GM12801 (cell line): Measurements from ENCODE around the gene BAAT.
"Not testable (repeated sequence)": the region's sequence is repeated elsewhere in the genome, so short reads cannot be mapped to it uniquely, and the experiment has no call there.

Experiments used
- TF ChIP-seq, protein P1 (sequence below): IDR thresholded peaks from one replicate; pipeline ENCODE4 v1.5.1; 2011; ENCODE audit warnings: control low read depth; ENCODE audit not compliant: insufficient read length; ENCODE audit errors: extremely low read depth

The BAAT gene

DNA sequence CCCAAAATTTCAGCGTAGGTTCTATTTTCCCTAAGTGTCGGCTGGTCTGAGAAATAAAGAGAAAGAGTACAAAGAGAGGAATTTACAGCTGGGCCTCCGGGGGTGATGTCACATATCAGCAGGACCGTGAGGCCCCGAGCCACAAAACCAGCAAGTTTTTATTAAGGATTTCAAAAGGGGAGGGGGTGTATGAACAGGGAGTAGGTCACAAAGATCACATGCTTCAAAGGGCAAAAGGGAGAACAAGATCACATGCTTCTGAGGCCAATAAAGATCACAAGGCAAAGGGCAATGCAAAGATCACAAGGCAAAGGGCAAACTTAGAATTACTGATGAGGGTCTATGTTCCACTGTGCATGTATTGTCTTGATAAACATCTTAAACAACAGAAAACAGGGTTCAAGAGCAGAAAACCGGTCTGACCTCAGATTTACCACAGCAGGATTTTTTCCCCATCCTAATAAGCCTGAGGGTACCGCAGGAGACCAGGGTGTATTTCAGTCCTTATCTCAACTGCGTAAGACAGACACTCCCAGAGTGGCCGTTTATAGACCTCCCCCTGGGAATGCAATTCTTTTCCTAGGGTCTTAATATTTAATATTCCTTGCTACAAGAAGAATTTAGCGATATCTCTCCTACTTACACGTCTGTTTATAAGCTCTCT, at the start of gene BAAT:
BAAT (minus strand) TSS at position 134 of the 664 bp plus-strand sequence. CDS start 13,602 bp downstream, outside the sequence.
- TF ChIP-seq, protein P1, sequence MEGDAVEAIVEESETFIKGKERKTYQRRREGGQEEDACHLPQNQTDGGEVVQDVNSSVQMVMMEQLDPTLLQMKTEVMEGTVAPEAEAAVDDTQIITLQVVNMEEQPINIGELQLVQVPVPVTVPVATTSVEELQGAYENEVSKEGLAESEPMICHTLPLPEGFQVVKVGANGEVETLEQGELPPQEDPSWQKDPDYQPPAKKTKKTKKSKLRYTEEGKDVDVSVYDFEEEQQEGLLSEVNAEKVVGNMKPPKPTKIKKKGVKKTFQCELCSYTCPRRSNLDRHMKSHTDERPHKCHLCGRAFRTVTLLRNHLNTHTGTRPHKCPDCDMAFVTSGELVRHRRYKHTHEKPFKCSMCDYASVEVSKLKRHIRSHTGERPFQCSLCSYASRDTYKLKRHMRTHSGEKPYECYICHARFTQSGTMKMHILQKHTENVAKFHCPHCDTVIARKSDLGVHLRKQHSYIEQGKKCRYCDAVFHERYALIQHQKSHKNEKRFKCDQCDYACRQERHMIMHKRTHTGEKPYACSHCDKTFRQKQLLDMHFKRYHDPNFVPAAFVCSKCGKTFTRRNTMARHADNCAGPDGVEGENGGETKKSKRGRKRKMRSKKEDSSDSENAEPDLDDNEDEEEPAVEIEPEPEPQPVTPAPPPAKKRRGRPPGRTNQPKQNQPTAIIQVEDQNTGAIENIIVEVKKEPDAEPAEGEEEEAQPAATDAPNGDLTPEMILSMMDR: not testable (repeated sequence)

DNA sequence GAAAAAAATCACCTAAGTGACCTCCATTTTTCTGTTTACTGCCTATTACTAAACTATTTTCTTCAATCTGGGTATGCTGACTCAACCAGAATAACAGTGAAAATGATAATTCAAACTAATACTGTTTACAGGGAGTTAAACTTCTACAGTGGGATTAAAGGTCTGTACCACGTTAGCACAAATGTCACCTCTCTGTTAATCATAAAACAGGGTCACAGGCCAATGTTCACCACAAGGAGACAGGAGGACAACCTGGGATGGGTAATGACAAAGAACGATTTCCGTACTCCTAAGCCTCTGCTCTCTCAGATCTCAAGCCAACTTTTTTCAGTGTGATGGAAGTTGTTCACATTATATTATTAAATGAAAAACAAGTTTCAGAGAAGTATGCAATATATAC, 48.4 kb upstream of the BAAT start:
- TF ChIP-seq, protein P1: no peak

- TF ChIP-seq, protein P1: no peak
Observed at GRCh38 chr9:101432740-101433139, 47.9 kb upstream of the BAAT start.

DNA sequence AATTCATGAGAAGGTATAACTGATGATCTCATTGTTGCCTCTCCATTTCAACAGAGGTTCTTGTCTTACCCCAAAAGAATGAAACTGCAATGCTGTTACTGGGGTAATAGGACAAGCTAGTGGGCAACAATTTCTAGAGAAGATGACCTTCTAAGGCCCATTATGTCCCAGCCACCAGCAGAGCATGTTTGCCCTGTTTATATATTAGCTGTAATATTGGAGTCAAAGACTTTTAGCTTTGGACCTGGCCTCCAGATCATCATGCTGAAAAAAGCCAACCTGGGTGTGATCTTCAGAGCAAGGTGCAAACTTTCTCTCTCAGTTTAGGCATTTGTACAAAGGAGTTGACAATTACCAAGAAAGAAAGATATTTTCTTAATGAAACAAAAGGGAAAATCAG, 47.4 kb upstream of the BAAT start:
- TF ChIP-seq, protein P1: no peak

- TF ChIP-seq, protein P1: no peak
Observed at GRCh38 chr9:101429736-101430135, 44.9 kb upstream of the BAAT start.

- TF ChIP-seq, protein P1: no peak
Observed at GRCh38 chr9:101428909-101429308, 44.1 kb upstream of the BAAT start.

- TF ChIP-seq, protein P1: no peak
Observed at GRCh38 chr9:101427957-101428655, 43.3 kb upstream of the BAAT start.
